Spleen (tissue), 11 donors: ENCODE data around the gene KANSL1. TPM values are rescaled to one million over a fixed set of nuclear protein-coding genes. Genes with fewer than 3 reads are reported as not detected.

Source experiments
- DNase-seq: peaks from one replicate; pipeline ENCODE4 v3.0.0-alpha.2; 2020
- H3K27ac ChIP-seq, 8 donors: fragments of 200-600 bp; sonication (generic) in 7 of 8; 1 replicate in 4 of 8; 2 replicates in 4 of 8; pipeline versions ENCODE4 v1.5.0 to v1.8.0; 2016 to 2021; ENCODE audit warnings: inconsistent platforms in 4 of 8, mild to moderate bottlenecking in 4 of 8, moderate library complexity in 1 of 8
- H3K27me3 ChIP-seq, 7 donors: fragments of 200-600 bp; sonication (generic) in 6 of 7; replicated peaks in 1 of 7; 1 replicate in 4 of 7; 2 replicates in 3 of 7; pipeline versions ENCODE4 v1.5.0 to v1.8.0; 2016 to 2021; ENCODE audit warnings: inconsistent platforms in 3 of 7, mild to moderate bottlenecking in 1 of 7
- H3K36me3 ChIP-seq, 6 donors: fragments of 200-600 bp; sonication (generic) in 5 of 6; 1 replicate in 4 of 6; 2 replicates in 2 of 6; pipeline versions ENCODE4 v1.5.0 to v1.8.0; 2016 to 2021; ENCODE audit warnings: inconsistent platforms in 2 of 6
- H3K4me1 ChIP-seq, 6 donors: fragments of 200-600 bp; sonication (generic) in 5 of 6; 1 replicate in 3 of 6; 2 replicates in 3 of 6; pipeline versions ENCODE4 v1.5.0 to v1.8.0; 2016 to 2021; ENCODE audit warnings: inconsistent platforms in 3 of 6
- H3K4me3 ChIP-seq, 8 donors: fragments of 200-600 bp; sonication (generic) in 7 of 8; 1 replicate in 4 of 8; 2 replicates in 4 of 8; pipeline versions ENCODE4 v1.5.0 to v1.8.0; 2016 to 2021; ENCODE audit warnings: inconsistent platforms in 4 of 8, mild to moderate bottlenecking in 4 of 8, moderate library complexity in 2 of 8
- H3K9me3 ChIP-seq, 8 donors: fragments of 200-600 bp; sonication (generic) in 7 of 8; 1 replicate in 4 of 8; 2 replicates in 4 of 8; pipeline versions ENCODE4 v1.5.0 to v1.8.0; 2016 to 2021; ENCODE audit warnings: inconsistent platforms in 4 of 8
- CTCF ChIP-seq, 11 experiments: fragments of 200-600 bp in 7 of 11; fragments of 450-650 bp in 4 of 11; sonication (generic) in 4 of 11; IDR thresholded peaks in 8 of 11; conservative IDR thresholded peaks in 3 of 11; 1 replicate in 7 of 11; 2 replicates in 4 of 11; pipeline versions ENCODE4 v1.4.0 to v1.8.0; 2016 to 2021; ENCODE audit warnings: antibody characterized with exemption in 11 of 11, inconsistent platforms in 4 of 11, mild to moderate bottlenecking in 1 of 11
- POLR2A ChIP-seq, 3 donors: fragments of 450-650 bp; IDR thresholded peaks; one replicate each; pipeline ENCODE4 v1.5.1; 2017; ENCODE audit warnings: antibody characterized with exemption in 3 of 3, mild to moderate bottlenecking in 1 of 3
- POLR2AphosphoS5 ChIP-seq, 3 donors: sonication (generic); formaldehyde crosslinking; IDR thresholded peaks; one replicate each; pipeline ENCODE4 v1.5.1; 2017; ENCODE audit warnings: antibody characterized with exemption in 3 of 3
- WGBS, 5 donors: extraction: QIAGEN DNeasy Blood & Tissue Kit in 3 of 5; methylation state at CpG; one replicate each; pipeline versions ENCODE4 v1.1.5 to v1.1.7; 2013 to 2018; 5-methylcytosine and 5-hydroxymethylcytosine counted together
- intact Hi-C: fragments of 100-400 bp; cut with DNase I; formaldehyde crosslinking; loops from one replicate; pipeline ENCODE4 v1.15.0; 2023; ENCODE audit warnings: low total_unique reads
- polyA plus RNA-seq, 3 donors: library from polyadenylated mRNA; stranded (reverse); fragments of 200-250 nt; gene quantifications; one replicate each; pipeline ENCODE4 v1.2.1, GENCODE V29; 2013
- total RNA-seq, 7 donors: library from RNA; depleted of rRNA in 3 of 7; stranded (reverse); fragments of >200 nt in 3 of 7; fragmentation: NEBNext Ultra II Directional in 4 of 7; extraction: Animal tissue kit (Norgen Biotek cat#: 25700) in 4 of 7; gene quantifications; one replicate each; pipeline versions ENCODE4 v1.1.0 to v1.2.1, GENCODE V29; 2016 to 2021
- donor health status: healthy with polysubstance abuse.
- donor health status: DM: no; HTN: no; CAD: no; lungs with moderate emphysema.
- donor health status: DM: no; HTN: no; CAD: no.
- donor health status: Bipolar disorder and iron deficiency.
- donor health status: healthy.
- donor health status: DM: no; HTN: no; CAD: no.
- donor health status: DM: yes; HTN: yes; CAD: no.

The KANSL1 gene
- total and polyA plus RNA-seq, 10 donors = 10.9 to 173 (median 116) TPM

DNA sequence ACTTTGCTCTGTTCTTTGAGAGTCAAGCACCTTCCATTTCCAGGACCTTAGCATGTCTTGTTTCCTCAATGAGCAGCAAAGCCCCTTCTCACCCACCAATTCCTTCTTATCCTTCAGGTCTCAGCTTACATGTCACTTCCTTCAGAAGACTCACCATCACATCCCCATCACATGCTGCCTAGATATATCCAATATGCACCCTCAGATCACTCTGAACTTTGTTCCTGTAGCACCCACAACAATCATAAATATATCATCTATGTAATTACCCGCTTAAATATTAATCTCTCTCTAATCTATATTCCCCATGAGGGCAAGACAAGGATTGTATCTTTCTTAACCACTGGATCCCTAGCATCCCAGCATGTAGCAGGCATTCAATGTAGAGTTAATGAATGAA, 30.4 kb downstream of the KANSL1 start:
- 0 to 39% (median 0%) methylated on average over 1 of the region's 1 CpG for WGBS, 5 donors
- peaks cover 56 to 100% (median 91%) of the 10 kb centered on the region in 6 donors for H3K4me1 ChIP-seq
- peak overlapping the region in 2 of 8 donors; percentile 14 to 40 for H3K27ac ChIP-seq
- intact Hi-C loops = no loop called here
- no peak for TF ChIP-seq POLR2A (IDR thresholded peaks at IDR 0.05)
- no peak for TF ChIP-seq POLR2AphosphoS5 (IDR thresholded peaks at IDR 0.05)
- TF ChIP-seq CTCF (IDR thresholded peaks at IDR 0.05 in 8 of 11, conservative IDR thresholded peaks at IDR 0.05 in 3 of 11) = no peak
- DNase-seq = no peak
- no peak overlapping the region for H3K4me3 ChIP-seq
- H3K27me3 ChIP-seq = no peaks in the 10 kb centered on the region
- H3K9me3 ChIP-seq = no peaks in the 10 kb centered on the region
- H3K36me3 ChIP-seq = peaks cover 0 to 14% (median 0%) of the 10 kb centered on the region in 6 donors

GRCh38 chr17:46160169-46160568, 33.1 kb downstream of the KANSL1 start:
- Histone ChIP-seq H3K4me3 (no peak overlapping the region), H3K9me3 (no peaks in the 10 kb centered on the region), H3K27me3 (no peaks in the 10 kb centered on the region), H3K36me3 (peaks cover 0 to 5% (median 0%) of the 10 kb centered on the region in 6 donors), H3K4me1 (peaks cover 66 to 100% (median 94%) of the 10 kb centered on the region in 6 donors), H3K27ac (no peak overlapping the region)
- intact Hi-C loops = no loop called here
- DNase-seq = no peak
- TF ChIP-seq CTCF (IDR thresholded peaks at IDR 0.05 in 8 of 11, conservative IDR thresholded peaks at IDR 0.05 in 3 of 11) = no peak
- TF ChIP-seq POLR2AphosphoS5 (IDR thresholded peaks at IDR 0.05) = no peak
- 87 to 98% (median 93%) methylated on average over 8 of the region's 8 CpGs for WGBS, 5 donors

GRCh38 chr17:46159686-46160085, 33.5 kb downstream of the KANSL1 start:
- no peaks in the 10 kb centered on the region for H3K27me3 ChIP-seq
- peak overlapping the region in 1 of 8 donors; percentile 18 for H3K27ac ChIP-seq
- peaks cover 69 to 100% (median 94%) of the 10 kb centered on the region in 6 donors for H3K4me1 ChIP-seq
- peaks cover 0 to under 1% (median 0%) of the 10 kb centered on the region in 6 donors for H3K36me3 ChIP-seq
- no peaks in the 10 kb centered on the region for H3K9me3 ChIP-seq
- H3K4me3 ChIP-seq = no peak overlapping the region
- 74 to 87% (median 77%) methylated on average over 2 of the region's 2 CpGs for WGBS, 5 donors
- no peak for DNase-seq
- TF ChIP-seq POLR2A (IDR thresholded peaks at IDR 0.05) = no peak
- intact Hi-C loops = no loop called here

DNA sequence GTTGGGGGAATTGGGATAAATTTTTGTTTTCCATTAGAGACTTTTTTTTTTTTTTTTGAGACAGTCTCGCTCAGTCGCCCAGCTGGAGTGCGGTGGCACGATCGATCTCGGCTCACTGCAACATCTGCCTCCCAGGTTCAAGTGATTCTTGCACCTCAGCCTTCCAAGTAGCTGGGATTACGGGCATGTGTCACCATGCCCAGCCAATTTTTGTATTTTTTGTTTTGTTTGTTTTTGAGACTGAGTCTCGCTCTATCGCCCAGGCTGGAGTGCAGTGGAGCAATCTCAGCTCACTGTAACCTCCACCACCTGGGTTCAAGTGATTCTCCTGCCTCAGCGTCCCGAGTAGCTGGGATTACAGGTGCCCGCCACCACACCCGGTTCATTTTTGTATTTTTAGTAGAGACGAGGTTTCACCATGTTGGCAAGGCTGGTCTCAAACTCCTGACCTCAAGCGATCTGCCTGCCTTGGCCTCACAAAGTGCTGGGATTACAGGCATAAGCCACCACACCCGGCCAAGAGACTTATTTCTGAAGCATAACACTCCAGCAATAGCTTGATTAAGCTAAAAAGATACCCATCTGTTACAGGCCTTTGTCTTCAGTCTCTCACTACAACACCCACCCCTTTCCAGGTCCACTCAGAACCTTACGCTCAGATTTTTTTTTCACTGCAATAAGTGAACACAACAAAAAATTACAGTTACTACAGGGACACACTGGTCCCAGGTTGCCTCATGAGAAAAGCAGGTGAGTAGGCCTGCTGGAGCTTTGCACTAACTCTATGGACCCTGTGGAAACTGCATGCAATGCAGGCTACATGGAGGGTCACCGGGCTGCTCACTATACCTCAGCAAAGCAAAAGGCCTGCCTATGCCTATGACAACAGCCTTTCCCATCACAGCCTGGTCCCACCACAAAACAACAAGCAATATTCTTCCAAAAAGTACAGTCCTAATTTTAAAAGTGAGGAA, 34.6 kb downstream of the KANSL1 start:
- Histone ChIP-seq H3K36me3 (no peaks in the 10 kb centered on the region), H3K4me3 (no peak overlapping the region), H3K27me3 (no peaks in the 10 kb centered on the region), H3K9me3 (no peaks in the 10 kb centered on the region), H3K4me1 (peaks cover 69 to 100% (median 94%) of the 10 kb centered on the region in 6 donors), H3K27ac (peak overlapping the region in 3 of 8 donors; percentile 0 to 30 (median 18))
- intact Hi-C loops = no loop called here
- WGBS, 5 donors = 88 to 94% (median 92%) methylated on average over 18 of the region's 18 CpGs
- TF ChIP-seq POLR2A (IDR thresholded peaks at IDR 0.05) = no peak
- no peak for TF ChIP-seq CTCF (IDR thresholded peaks at IDR 0.05 in 8 of 11, conservative IDR thresholded peaks at IDR 0.05 in 3 of 11)
- no peak for TF ChIP-seq POLR2AphosphoS5 (IDR thresholded peaks at IDR 0.05)
- no peak for DNase-seq
